Spinal cord (tissue), 10 donors: ENCODE data around the gene CA4. TPM values are rescaled to one million over a fixed set of nuclear protein-coding genes. Genes with fewer than 3 reads are reported as not detected.

Source experiments
- DNase-seq, 6 donors: peaks; one replicate each; pipeline versions ENCODE4 v3.0.0 to v3.0.0-alpha.2; 2013 to 2015; ENCODE audit warnings: low spot score in 6 of 6, low read depth in 4 of 6
- H3K27ac ChIP-seq: one replicate; pipeline ENCODE4 v1.5.1; 2013; ENCODE audit warnings: low read depth, low read length, control low read depth
- H3K27me3 ChIP-seq: one replicate; pipeline ENCODE4 v1.6.1; 2013; ENCODE audit warnings: low read length; ENCODE audit not compliant: control insufficient read depth, insufficient read depth
- H3K36me3 ChIP-seq: one replicate; pipeline ENCODE4 v1.6.1; 2013; ENCODE audit warnings: low read length; ENCODE audit not compliant: control insufficient read depth, insufficient read depth
- H3K4me1 ChIP-seq: one replicate; pipeline ENCODE4 v1.6.1; 2013; ENCODE audit warnings: low read length; ENCODE audit not compliant: control insufficient read depth, insufficient read depth
- H3K4me3 ChIP-seq: one replicate; pipeline ENCODE4 v1.5.1; 2013; ENCODE audit warnings: low read depth, low read length, control low read depth
- H3K9me3 ChIP-seq: one replicate; pipeline ENCODE4 v1.6.1; 2013; ENCODE audit warnings: low read length; ENCODE audit not compliant: control insufficient read depth, insufficient read depth
- WGBS: methylation state at CpG from one replicate; pipeline ENCODE4 v1.1.5; 2013; ENCODE audit warnings: missing lambda C conversion rate; ENCODE audit not compliant: insufficient coverage; 5-methylcytosine and 5-hydroxymethylcytosine counted together
- polyA plus RNA-seq, 2 donors: library from polyadenylated mRNA; unstranded; fragments of 120-200 nt; gene quantifications; one replicate each; pipeline ENCODE4 v1.2.1, GENCODE V29; 2013; ENCODE audit not compliant: insufficient read length in 2 of 2
- total RNA-seq, 2 donors: library from RNA; depleted of rRNA in 1 of 2; stranded (reverse); fragments of 120-200 nt in 1 of 2; fragments of >200 nt in 1 of 2; gene quantifications; one replicate each; pipeline versions ENCODE4 v1.2.3 to v1.2.4, GENCODE V29; 2013 to 2014
- donor health status: healthy.

Gene CA4
- total and polyA plus RNA-seq, 4 donors, result 2.1 to 6.6 (median 6.3) TPM

DNA sequence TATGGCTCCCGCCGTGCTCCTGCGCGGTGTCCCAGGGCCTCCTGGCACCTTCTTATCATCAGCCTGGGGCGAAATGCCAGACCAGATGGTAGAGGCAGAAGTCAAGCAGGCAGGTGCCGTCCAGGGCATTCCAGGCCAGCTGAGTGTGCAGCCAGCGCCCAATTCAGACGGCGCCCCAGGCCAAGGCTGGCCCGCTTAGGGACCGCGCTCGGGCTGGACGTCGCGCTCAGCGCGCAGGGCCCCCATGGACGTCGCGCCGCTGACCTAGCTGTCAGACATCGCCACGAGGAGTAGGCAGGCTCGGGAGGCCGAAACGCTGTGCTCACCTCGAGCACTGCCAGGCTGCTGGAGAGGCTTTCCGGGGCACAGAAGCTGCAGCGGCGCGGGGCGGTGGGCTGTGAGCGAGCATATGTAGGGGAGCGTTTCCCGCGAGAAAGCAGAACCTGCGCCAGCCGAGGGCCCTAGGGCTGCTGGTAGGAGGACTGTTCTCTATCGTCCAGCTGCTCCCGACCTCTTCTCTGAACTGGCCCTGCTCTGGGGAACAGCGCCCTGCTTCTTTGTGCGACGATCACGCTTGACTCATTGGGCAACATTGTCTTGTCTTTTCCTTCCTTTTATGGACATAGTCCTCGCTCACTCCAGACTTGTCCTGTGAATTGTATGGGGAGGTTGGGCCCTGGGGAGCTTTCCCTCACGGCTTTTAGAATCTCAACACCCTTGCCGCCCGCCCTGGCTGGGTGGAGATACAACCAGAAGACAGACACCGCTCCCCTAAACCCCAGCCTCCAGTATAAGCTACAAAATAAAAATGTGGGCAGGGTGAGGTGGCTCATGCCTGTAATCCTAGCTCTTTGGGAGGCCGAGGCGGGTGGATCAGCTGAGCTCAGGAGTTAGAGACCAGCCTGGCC, 8.4 kb upstream of the CA4 start:
- H3K9me3 ChIP-seq, result no peaks in the 10 kb centered on the region
- DNase-seq, result peak in 2 of 6 donors; percentile 29 to 34
- WGBS, result 5% methylated on average over 42 of the region's 52 CpGs
- peaks cover 40% of the 10 kb centered on the region for H3K4me1 ChIP-seq
- H3K4me3 ChIP-seq, result no peak overlapping the region
- H3K36me3 ChIP-seq, result no peaks in the 10 kb centered on the region
- no peak overlapping the region for H3K27ac ChIP-seq
- H3K27me3 ChIP-seq, result peaks cover 77% of the 10 kb centered on the region

DNA sequence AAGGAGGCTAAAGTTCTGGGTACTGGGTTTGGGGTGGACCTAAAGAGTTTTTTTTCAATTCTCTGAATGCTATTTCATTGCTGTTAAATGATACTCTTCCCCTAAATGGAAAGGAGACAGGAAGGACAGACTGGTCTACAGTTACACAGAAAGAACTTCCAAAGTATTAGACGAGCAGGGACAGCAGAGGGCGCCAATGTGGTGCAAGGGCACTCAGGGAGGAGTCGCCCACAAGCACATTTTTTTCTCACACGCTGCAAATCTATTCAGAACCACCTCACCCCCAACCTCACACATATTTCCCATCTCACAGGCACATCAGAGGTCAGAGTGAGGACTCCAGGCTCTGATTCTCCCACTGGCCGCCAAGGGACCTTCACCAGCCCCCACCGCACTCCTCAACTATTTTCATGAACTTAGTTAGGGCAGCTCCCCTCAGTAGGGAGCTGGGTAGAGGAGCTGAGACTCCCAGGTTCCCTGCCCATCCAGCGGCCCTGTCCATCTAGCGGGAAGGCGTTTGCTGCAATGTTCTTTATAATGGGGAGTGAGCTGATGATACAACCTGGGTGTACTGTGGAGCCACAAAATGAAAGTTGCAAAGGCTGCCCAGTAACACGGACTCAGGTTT, 6.8 kb upstream of the CA4 start:
- no peaks in the 10 kb centered on the region for H3K9me3 ChIP-seq
- no peak overlapping the region for H3K27ac ChIP-seq
- no peaks in the 10 kb centered on the region for H3K36me3 ChIP-seq
- WGBS, result 10% methylated on average over 6 of the region's 10 CpGs
- DNase-seq, result peak in 3 of 6 donors; percentile 55 to 86 (median 85)
- H3K4me1 ChIP-seq, result peaks cover 40% of the 10 kb centered on the region
- peaks cover 86% of the 10 kb centered on the region for H3K27me3 ChIP-seq
- no peak overlapping the region for H3K4me3 ChIP-seq

DNA sequence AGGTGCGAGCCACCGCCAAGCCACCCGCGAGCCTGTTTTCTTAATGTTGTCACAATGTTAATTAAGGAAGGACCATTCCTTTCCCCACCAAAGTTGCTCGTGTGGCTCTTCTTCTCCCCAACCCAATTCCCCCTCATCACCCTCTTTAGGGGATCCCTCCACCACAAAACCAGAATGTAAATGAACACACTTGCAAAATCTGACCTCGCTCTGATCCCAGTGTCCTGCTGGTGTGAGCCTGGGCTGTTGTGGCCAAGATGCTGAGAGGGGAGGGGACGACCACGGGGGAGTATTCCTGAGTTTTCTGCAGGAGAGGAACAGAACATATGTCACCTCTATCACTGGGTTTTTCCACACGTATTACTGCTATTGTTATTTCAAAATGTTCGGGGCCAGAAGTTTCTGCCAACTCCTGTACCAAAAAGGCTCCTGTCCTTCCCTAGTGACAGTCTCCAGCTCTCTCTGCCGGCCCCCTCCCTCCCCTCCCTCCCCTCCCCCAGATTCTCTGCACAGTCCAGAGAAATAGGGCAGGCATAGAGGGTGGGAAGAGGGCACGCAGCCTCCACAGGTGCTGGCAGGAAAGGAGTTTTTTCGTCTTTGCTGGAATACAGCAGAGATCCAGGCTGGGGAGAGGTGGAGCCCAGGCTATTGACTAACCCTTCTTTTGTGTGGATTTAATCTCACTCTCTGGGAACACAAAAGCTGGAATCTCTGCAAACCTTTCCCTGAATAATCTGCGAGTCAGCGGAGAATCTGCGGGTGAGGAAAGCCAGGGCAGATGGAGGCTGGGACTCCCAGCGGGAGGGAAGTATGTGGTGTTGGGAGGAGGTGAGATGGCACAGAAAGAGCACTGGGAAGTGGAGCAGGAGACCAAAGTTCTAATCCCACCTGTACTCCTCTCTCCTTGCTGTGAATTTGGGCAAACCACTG, 4.5 kb upstream of the CA4 start:
- no peak for DNase-seq
- 36% methylated on average over 4 of the region's 17 CpGs for WGBS
- peaks cover 87% of the 10 kb centered on the region for H3K27me3 ChIP-seq
- peaks cover 31% of the 10 kb centered on the region for H3K4me1 ChIP-seq
- no peak overlapping the region for H3K27ac ChIP-seq
- H3K9me3 ChIP-seq, result no peaks in the 10 kb centered on the region
- H3K4me3 ChIP-seq, result no peak overlapping the region
- no peaks in the 10 kb centered on the region for H3K36me3 ChIP-seq

DNA sequence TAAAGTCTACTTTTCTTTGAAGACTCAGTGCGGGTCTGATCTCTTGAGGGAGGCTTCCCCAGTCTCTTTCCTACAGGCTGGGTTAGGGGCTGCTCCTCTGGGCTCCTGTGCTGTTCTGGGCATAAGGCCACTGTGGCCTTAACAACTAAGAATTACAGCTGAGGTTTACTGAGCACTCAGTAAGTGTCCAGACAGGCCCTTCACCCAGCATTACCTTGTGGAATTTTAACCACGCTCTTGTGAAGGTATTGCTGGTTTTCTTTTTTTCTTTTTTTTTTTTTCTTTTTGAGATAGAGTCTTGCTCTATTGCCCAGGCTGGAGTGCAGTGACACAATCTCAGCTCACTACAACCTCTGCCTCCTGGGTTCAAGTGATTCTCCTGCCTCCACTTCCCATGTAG, 3.6 kb upstream of the CA4 start:
- peaks cover 87% of the 10 kb centered on the region for H3K27me3 ChIP-seq
- H3K27ac ChIP-seq, result no peak overlapping the region
- H3K4me3 ChIP-seq, result no peak overlapping the region
- no peaks in the 10 kb centered on the region for H3K9me3 ChIP-seq
- peaks cover 33% of the 10 kb centered on the region for H3K4me1 ChIP-seq
- 100% methylated on average over 1 of the region's 2 CpGs for WGBS
- H3K36me3 ChIP-seq, result no peaks in the 10 kb centered on the region
- no peak for DNase-seq

DNA sequence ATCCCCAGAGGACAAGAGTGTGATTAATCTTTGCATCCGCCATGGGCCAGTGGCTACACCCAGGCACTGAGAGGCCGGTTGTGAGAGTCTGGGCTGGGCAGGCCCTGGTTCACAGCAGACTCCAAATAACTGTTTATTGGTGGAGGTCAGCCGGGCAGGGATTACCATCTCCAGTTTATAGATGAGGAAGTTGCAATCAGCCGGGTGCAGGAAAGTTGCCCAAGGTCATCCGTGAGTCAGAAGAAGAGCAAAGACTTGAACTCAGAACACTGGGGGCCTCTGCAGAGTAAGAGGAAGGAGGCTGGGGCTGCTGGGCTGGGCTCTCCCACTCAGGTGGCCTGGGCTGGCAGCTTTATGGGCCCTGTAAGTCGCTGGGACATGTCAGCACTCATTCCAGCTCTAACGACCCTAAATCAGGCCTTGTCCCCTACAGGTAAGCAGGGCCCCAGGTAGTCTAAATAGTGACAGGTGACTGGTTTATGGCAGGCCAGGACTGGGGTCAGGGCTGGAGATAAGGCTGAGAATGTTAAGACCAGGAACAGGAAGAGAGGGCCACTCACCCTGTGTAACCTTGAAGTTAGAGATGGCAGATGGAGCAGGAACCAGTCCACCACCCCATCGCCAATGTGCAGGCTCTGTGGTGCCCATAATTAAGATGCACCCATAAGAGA, 2.1 kb upstream of the CA4 start:
- no peaks in the 10 kb centered on the region for H3K36me3 ChIP-seq
- WGBS, result 74% methylated on average over 6 of the region's 8 CpGs
- H3K9me3 ChIP-seq, result no peaks in the 10 kb centered on the region
- peaks cover 84% of the 10 kb centered on the region for H3K27me3 ChIP-seq
- H3K27ac ChIP-seq, result no peak overlapping the region
- H3K4me1 ChIP-seq, result peaks cover 23% of the 10 kb centered on the region
- no peak overlapping the region for H3K4me3 ChIP-seq
- DNase-seq, result no peak

DNA sequence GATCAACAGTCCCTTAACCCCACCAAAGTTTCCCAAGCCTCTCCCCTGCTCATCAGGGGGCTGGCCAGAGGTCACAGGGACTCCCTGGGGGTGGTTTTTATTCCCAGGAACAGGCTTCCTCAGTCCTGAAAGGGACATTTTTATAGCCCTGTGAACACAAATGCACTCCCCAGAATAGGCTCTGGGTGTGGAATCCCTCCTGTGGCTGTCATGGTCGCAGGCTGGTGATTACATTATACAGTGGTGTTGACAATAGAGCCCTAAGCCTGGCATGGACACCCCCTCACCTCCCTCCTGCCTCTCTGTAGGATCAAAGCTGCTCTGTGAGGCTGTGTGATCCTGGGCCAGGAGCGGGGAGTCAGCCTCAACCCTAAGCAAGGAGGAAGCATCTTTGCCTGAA, 1.4 kb upstream of the CA4 start:
- DNase-seq, result no peak
- 43% methylated on average over 1 of the region's 2 CpGs for WGBS
- Histone ChIP-seq H3K27me3 (peaks cover 79% of the 10 kb centered on the region), H3K4me1 (peaks cover 19% of the 10 kb centered on the region), H3K27ac (no peak overlapping the region), H3K4me3 (no peak overlapping the region), H3K36me3 (no peaks in the 10 kb centered on the region), H3K9me3 (no peaks in the 10 kb centered on the region)

DNA sequence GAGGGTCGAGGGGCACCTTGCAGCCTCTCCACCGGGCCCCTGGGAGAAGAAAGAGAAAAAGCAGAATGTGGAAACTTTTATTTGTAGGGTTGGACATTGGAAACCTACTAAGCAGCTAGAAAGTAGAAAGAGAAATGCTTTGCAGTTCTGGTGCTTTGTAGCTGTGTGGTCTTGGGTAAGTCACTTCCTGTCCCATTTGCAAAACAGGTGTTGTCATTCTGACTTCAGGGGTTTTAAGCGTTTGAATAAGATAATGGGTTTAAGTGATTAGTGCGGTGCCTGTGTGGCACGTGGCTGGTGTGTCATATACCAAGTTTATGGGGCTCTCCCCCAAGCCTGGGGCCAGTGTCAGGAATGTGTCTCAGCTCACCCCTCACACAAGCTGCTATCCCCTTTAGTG, 1.6 kb downstream of the CA4 start:
- Histone ChIP-seq H3K4me3 (no peak overlapping the region), H3K27me3 (peaks cover 58% of the 10 kb centered on the region), H3K36me3 (no peaks in the 10 kb centered on the region), H3K4me1 (peaks cover 33% of the 10 kb centered on the region), H3K9me3 (no peaks in the 10 kb centered on the region), H3K27ac (no peak overlapping the region)
- 30% methylated on average over 3 of the region's 5 CpGs for WGBS
- no peak for DNase-seq

DNA sequence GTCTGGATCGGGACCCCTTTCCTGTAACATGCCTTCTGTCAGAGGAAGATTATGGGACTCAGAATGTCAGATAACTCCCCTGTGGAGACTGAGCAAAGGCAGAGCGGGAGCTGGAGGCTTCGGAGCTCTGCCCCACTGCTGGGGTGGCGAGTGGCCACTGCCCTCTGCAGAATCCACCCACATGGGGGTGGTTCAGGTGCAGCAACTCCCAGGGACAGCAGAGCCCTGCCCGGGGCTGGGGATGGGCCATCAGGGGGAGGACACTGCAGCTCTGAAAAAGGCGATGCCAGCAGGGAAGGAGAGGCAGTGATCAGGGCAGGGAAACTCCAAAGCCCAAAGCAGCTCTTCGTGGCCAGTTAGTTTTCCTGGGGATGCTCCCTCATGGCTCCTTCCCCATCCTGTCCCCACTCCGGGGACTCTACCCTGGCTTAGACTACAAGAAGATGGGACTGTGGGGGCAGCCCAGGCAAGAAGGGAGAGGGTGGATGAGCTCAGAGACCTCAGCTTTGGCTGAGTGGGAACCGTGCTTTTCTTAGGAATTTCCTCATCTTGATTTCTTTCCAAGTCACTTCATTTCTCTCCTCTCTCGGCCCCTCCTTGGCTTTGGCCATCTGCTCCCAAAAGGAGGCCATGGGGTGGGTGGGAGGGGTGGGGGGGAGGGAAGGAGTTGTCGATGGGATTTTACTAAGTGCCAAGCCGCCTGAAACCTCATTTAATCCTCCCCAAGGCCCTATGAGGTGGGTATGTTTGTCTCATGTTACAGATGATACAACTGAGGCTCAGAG, 4.0 kb downstream of the CA4 start:
- H3K9me3 ChIP-seq, result no peaks in the 10 kb centered on the region
- H3K4me3 ChIP-seq, result no peak overlapping the region
- H3K27ac ChIP-seq, result peak overlapping the region; percentile 40
- peaks cover 36% of the 10 kb centered on the region for H3K4me1 ChIP-seq
- WGBS, result 93% methylated on average over 5 of the region's 12 CpGs
- DNase-seq, result no peak
- H3K27me3 ChIP-seq, result peaks cover 37% of the 10 kb centered on the region
- no peaks in the 10 kb centered on the region for H3K36me3 ChIP-seq
